Testis (tissue), 2 donors: Measurements from ENCODE around the gene BHMT.

ENCODE experiments used
- CTCF ChIP-seq, 3 experiments: fragments of 450-650 bp in 2 of 3; fragments of 200-600 bp in 1 of 3; sonication (generic) in 1 of 3; IDR thresholded peaks; one replicate each; pipeline ENCODE4 v1.5.1; 2016 to 2019; ENCODE audit warnings: antibody characterized with exemption in 3 of 3, mild to moderate bottlenecking in 2 of 3, moderate library complexity in 1 of 3
- POLR2A ChIP-seq: fragments of 450-650 bp; IDR thresholded peaks from one replicate; pipeline ENCODE4 v1.6.1; 2017; ENCODE audit warnings: antibody characterized with exemption, mild to moderate bottlenecking, moderate library complexity

- no peak for TF ChIP-seq CTCF (IDR thresholded peaks at IDR 0.05)
- no peak for TF ChIP-seq POLR2A
Observed at GRCh38 chr5:79105868-79106267, 5.7 kb upstream of the BHMT start.
